Thoracic aorta (tissue), 2 donors: ENCODE measurements around the gene APPL2. TPM values are rescaled to one million over a fixed set of nuclear protein-coding genes. Genes with fewer than 3 reads are reported as not detected.

ENCODE experiments used
- ATAC-seq: fragments of 150-250 bp; one replicate; pipeline ENCODE4 v1.8.0; 2017; ENCODE audit warnings: low read depth; ENCODE audit not compliant: insufficient number of reproducible peaks, low FRiP score
- DNase-seq: peaks from one replicate; pipeline ENCODE4 v3.0.0-alpha.2; 2020; ENCODE audit warnings: low spot score
- H3K27ac ChIP-seq, 2 donors: fragments of 200-600 bp; sonication (generic); 1 replicate in 1 of 2; 2 replicates in 1 of 2; pipeline ENCODE4 v1.5.1; 2016; ENCODE audit warnings: mild to moderate bottlenecking in 2 of 2, moderate library complexity in 2 of 2
- H3K27me3 ChIP-seq: fragments of 200-600 bp; sonication (generic); replicated peaks from 2 replicates; pipeline ENCODE4 v1.6.0; 2016; ENCODE audit warnings: mild to moderate bottlenecking; ENCODE audit not compliant: insufficient read depth
- H3K36me3 ChIP-seq: fragments of 200-600 bp; sonication (generic); one replicate; pipeline ENCODE4 v1.5.1; 2016
- H3K4me1 ChIP-seq, 2 donors: fragments of 200-600 bp; sonication (generic); 1 replicate in 1 of 2; 2 replicates in 1 of 2; pipeline versions ENCODE4 v1.5.1 to v1.6.0; 2016; ENCODE audit warnings: low read depth in 2 of 2, mild to moderate bottlenecking in 1 of 2; ENCODE audit not compliant: control insufficient read depth in 1 of 2
- H3K4me3 ChIP-seq: fragments of 200-600 bp; sonication (generic); 2 replicates; pipeline ENCODE4 v1.5.1; 2016; ENCODE audit warnings: mild to moderate bottlenecking
- H3K9me3 ChIP-seq: fragments of 200-600 bp; sonication (generic); 2 replicates; pipeline ENCODE4 v1.5.1; 2016
- CTCF ChIP-seq: fragments of 200-600 bp; sonication (generic); IDR thresholded peaks from one replicate; pipeline ENCODE4 v1.5.1; 2019; ENCODE audit warnings: antibody characterized with exemption
- total RNA-seq, 2 donors: library from RNA; depleted of rRNA; stranded (reverse); fragments of >200 nt; gene quantifications; one replicate each; pipeline versions ENCODE4 v1.1.0 to v1.2.3, GENCODE V29; 2016

APPL2 gene
- total RNA-seq, 2 donors from 2014 or later = 38.2 to 60.9 TPM

DNA sequence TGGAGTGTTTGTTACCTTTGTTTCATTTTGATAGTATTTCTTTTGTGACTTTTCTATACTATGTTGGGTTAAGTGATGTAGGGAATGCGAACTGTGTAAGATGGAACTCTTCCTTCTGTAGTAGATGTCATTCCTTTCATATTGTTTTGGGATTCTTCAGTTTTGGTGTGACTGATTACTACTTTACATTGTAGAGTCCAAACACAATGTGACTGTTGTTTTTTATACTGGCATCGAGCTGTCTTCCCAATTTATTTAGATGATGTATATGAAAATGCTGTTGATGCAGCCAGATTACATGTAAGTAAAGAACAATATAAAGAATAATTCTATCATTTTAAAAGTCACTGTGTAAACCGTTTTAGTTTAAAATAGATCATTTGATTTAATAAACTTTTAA is 93.7 kb downstream of the APPL2 start:
- H3K27me3 ChIP-seq = no peaks in the 10 kb centered on the region
- H3K27ac ChIP-seq = no peak overlapping the region
- ATAC-seq (no peak), DNase-seq (no peak)
- TF ChIP-seq CTCF = no peak
- H3K4me1 ChIP-seq = peaks cover 0 to 5% of the 10 kb centered on the region in 2 donors
- peaks cover 26% of the 10 kb centered on the region for H3K36me3 ChIP-seq
- H3K4me3 ChIP-seq = no peak overlapping the region
- H3K9me3 ChIP-seq = no peaks in the 10 kb centered on the region

GRCh38 chr12:105141320-105141922 is 94.6 kb downstream of the APPL2 start:
- peaks cover 0 to 5% of the 10 kb centered on the region in 2 donors for H3K4me1 ChIP-seq
- TF ChIP-seq CTCF = no peak
- H3K4me3 ChIP-seq = no peak overlapping the region
- H3K27me3 ChIP-seq = no peaks in the 10 kb centered on the region
- peaks cover 18% of the 10 kb centered on the region for H3K36me3 ChIP-seq
- H3K27ac ChIP-seq = no peak overlapping the region
- no peaks in the 10 kb centered on the region for H3K9me3 ChIP-seq
- ATAC-seq = no peak
- no peak for DNase-seq

- H3K36me3 ChIP-seq = peaks cover 14% of the 10 kb centered on the region
- no peak for TF ChIP-seq CTCF
These were observed 97.7 kb downstream of the APPL2 start for GRCh38 chr12:105138248-105138647.

More at GRCh38 chr12:105138248-105138647, 97.7 kb downstream of the APPL2 start:
- Histone ChIP-seq H3K4me3 (no peak overlapping the region), H3K27me3 (no peaks in the 10 kb centered on the region), H3K27ac (no peak overlapping the region), H3K4me1 (peaks cover 0 to 5% of the 10 kb centered on the region in 2 donors), H3K9me3 (no peaks in the 10 kb centered on the region)
- DNase-seq (no peak), ATAC-seq (no peak)

Other genes starting within 250 kb of the APPL2 start
- 1 to 10 TPM; 2.0 to 3.5 TPM for gene NOPCHAP1, start 249.9 kb downstream of the APPL2 start, total RNA-seq
- 10 to 100 TPM; 16.5 to 21.1 TPM for gene ALDH1L2, start 151.7 kb downstream of the APPL2 start, total RNA-seq
- gene WASHC4, start 128.4 kb downstream of the APPL2 start, total RNA-seq = 10 to 100 TPM; 68.0 to 84.5 TPM
- gene C12orf75, start 94.5 kb upstream of the APPL2 start, total RNA-seq = 10 to 100 TPM; 80.4 to 91.9 TPM